ENCODE measurements around the gene ZNF496. TPM values are rescaled to one million over a fixed set of nuclear protein-coding genes. Genes with fewer than 3 reads are reported as not detected.

ZNF496 gene
- total and polyA plus RNA-seq, 8 donors, result 5.8 to 25.8 (median 11.9) TPM

DNA sequence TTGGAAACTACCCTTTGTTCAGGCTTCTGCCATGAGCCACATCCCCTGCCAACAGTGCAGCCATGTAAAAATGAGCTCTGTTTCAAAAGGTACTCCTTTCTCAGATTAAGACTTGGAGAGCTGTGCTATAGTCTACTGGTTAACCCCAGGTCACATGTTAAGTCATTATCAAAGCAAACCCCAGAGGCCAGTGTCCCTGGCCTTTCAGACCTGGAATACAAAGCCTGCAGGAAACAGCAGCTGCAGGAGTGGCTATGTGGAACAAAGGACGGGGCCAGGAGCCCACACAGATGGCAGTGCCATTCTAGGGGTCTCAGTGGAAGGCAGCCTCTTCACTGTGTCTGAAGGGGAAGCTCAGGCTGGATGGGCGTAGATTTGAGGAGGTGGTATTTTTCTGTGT, 6.7 kb downstream of the ZNF496 start:
- 68 to 85% (median 72%) methylated on average over 2 of the region's 2 CpGs for WGBS, 5 donors
- H3K36me3 ChIP-seq, result peaks cover 52 to 92% (median 78%) of the 10 kb centered on the region in 4 donors
- H3K9me3 ChIP-seq, result no peaks in the 10 kb centered on the region
- no peak overlapping the region for H3K4me3 ChIP-seq
- no peak overlapping the region for H3K27ac ChIP-seq
- intact Hi-C loops (cut with DNase I; ENCODE audit: low total_unique reads), result no loop called here
- H3K27me3 ChIP-seq, result no peaks in the 10 kb centered on the region
- TF ChIP-seq EP300 (IDR thresholded peaks at IDR 0.05) (no peak), POLR2A (IDR thresholded peaks at IDR 0.05) (no peak), POLR2AphosphoS5 (IDR thresholded peaks at IDR 0.05) (no peak)
- TF ChIP-seq, protein P1, sequence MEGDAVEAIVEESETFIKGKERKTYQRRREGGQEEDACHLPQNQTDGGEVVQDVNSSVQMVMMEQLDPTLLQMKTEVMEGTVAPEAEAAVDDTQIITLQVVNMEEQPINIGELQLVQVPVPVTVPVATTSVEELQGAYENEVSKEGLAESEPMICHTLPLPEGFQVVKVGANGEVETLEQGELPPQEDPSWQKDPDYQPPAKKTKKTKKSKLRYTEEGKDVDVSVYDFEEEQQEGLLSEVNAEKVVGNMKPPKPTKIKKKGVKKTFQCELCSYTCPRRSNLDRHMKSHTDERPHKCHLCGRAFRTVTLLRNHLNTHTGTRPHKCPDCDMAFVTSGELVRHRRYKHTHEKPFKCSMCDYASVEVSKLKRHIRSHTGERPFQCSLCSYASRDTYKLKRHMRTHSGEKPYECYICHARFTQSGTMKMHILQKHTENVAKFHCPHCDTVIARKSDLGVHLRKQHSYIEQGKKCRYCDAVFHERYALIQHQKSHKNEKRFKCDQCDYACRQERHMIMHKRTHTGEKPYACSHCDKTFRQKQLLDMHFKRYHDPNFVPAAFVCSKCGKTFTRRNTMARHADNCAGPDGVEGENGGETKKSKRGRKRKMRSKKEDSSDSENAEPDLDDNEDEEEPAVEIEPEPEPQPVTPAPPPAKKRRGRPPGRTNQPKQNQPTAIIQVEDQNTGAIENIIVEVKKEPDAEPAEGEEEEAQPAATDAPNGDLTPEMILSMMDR (IDR thresholded peaks at IDR 0.05), result no peak
- H3K4me1 ChIP-seq, result peaks cover 0 to 3% (median 1%) of the 10 kb centered on the region in 4 donors
- DNase-seq, result no peak

DNA sequence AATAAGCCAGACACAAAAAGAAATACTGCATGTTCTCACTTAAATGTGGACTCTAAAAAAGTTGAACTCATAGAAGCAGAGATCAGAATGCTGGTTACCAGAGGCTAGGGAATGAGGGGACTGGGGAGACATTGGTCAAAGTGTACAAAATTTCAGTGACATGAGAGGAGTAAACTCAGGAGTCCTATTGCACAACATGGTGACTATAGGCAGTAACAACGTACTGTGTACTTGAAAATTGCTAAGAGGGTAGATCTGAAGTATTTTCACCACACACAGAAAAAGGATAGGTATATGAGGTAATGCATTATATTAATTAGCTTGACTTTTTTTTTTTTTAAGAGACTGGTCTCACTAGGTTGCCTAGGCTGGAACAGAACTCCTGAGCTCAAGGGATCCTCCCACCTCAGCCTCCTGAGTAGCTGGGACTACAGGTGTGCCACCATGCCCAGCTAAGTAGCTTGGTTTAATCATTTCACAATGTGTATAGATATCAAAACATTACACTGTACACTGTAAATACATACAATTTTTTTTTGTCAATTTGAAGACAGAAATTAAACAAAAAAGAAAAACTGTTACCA, 7.4 kb downstream of the ZNF496 start:
- Histone ChIP-seq H3K27ac (no peak overlapping the region), H3K4me3 (no peak overlapping the region), H3K4me1 (no peaks in the 10 kb centered on the region), H3K27me3 (no peaks in the 10 kb centered on the region), H3K9me3 (no peaks in the 10 kb centered on the region), H3K36me3 (peaks cover 49 to 92% (median 81%) of the 10 kb centered on the region in 4 donors)
- 78 to 100% (median 94%) methylated on average over 1 of the region's 1 CpG for WGBS, 5 donors
- no peak for DNase-seq
- TF ChIP-seq, protein P1 (IDR thresholded peaks at IDR 0.05), result no peak
- intact Hi-C loops (cut with DNase I; ENCODE audit: low total_unique reads), result no loop called here

DNA sequence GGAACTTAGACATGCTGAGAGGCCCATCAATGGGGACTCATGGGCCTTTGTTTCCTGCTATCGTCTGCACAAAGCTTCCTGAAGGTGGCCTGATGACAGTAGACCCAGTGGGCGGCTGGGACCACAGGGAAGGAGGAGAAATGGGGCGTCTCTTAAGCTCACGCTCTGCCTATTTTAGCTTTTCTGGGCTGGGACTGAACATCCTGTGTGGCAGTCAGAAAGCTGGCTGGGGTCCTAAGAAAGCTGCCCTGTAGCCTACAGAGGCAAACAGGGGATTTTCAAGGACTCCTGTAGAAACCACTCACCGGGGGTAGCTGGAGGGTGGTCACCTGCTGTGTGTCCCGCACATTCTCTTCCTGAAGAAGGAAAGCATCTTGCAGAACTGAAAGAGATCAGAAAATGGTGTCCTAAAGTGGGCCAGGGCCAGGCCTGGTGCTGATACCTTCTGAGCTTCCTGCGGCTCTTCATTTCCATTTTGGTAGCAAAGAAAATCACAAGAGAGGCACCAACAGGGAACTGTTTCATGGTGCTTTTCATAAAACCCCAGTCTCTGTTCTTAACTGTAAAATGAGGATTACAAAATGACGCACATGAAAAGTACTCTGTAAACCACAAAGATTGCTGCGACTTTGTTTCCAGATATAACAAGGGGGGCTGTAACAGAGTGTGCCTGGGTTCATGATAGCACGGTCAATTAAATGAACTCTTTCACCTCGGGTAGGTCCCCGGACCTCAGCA, 8.6 kb downstream of the ZNF496 start:
- DNase-seq, result no peak
- whole genome bisulfite sequencing, 5 donors, result 77 to 87% (median 80%) methylated on average over 12 of the region's 12 CpGs
- intact Hi-C loops (cut with DNase I; ENCODE audit: low total_unique reads), result no loop called here
- Histone ChIP-seq H3K9me3 (no peaks in the 10 kb centered on the region), H3K4me1 (no peaks in the 10 kb centered on the region), H3K4me3 (no peak overlapping the region), H3K27ac (no peak overlapping the region), H3K27me3 (no peaks in the 10 kb centered on the region), H3K36me3 (peaks cover 37 to 80% (median 80%) of the 10 kb centered on the region in 4 donors)
- TF ChIP-seq EP300 (IDR thresholded peaks at IDR 0.05), result no peak
- TF ChIP-seq, protein P1 (IDR thresholded peaks at IDR 0.05), result no peak
- TF ChIP-seq POLR2AphosphoS5 (IDR thresholded peaks at IDR 0.05), result no peak
- TF ChIP-seq POLR2A (IDR thresholded peaks at IDR 0.05), result no peak

DNA sequence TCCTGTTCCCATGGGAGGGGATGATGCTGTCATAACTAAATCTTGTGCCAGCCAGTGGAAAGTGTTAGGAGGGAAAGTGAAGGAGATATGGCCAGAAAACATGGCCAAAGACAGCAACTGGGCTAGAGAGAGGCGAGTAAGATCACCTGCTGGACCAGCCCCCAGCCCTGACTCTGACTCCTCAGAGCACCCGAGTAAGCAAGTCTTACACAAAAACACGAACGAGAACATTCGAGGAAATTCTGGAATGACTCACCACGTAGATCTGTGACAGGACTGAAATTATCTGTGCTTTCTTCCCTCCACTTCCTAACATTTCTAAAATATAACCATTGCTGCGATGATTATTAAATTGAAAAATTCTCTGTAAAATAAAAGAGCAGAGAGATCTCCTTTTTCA, 9.2 kb downstream of the ZNF496 start:
- H3K9me3 ChIP-seq, result no peaks in the 10 kb centered on the region

More for the DNA sequence above, 9.2 kb downstream of the ZNF496 start:
- 79 to 88% (median 85%) methylated on average over 7 of the region's 7 CpGs for WGBS, 5 donors
- Histone ChIP-seq H3K36me3 (peaks cover 36 to 81% (median 79%) of the 10 kb centered on the region in 4 donors), H3K4me3 (no peak overlapping the region), H3K27ac (no peak overlapping the region), H3K27me3 (no peaks in the 10 kb centered on the region), H3K4me1 (no peaks in the 10 kb centered on the region)
- DNase-seq, result no peak
- TF ChIP-seq, protein P1 (IDR thresholded peaks at IDR 0.05), result no peak
- no peak for TF ChIP-seq POLR2AphosphoS5 (IDR thresholded peaks at IDR 0.05)
- no peak for TF ChIP-seq EP300 (IDR thresholded peaks at IDR 0.05)
- no peak for TF ChIP-seq POLR2A (IDR thresholded peaks at IDR 0.05)
- intact Hi-C loops (cut with DNase I; ENCODE audit: low total_unique reads), result no loop called here
